ENCODE results near the gene CLDN5.
A peak's percentile ranks its signal among the peaks of the same experiment; 100 is the strongest.

The CLDN5 gene

GRCh38 chr22:19501897-19502447 lies 22.2 kb downstream of the CLDN5 start:
- DNase-seq = no peak

- DNase-seq = no peak
Observed at GRCh38 chr22:19499880-19500242, 24.3 kb downstream of the CLDN5 start.

DNA sequence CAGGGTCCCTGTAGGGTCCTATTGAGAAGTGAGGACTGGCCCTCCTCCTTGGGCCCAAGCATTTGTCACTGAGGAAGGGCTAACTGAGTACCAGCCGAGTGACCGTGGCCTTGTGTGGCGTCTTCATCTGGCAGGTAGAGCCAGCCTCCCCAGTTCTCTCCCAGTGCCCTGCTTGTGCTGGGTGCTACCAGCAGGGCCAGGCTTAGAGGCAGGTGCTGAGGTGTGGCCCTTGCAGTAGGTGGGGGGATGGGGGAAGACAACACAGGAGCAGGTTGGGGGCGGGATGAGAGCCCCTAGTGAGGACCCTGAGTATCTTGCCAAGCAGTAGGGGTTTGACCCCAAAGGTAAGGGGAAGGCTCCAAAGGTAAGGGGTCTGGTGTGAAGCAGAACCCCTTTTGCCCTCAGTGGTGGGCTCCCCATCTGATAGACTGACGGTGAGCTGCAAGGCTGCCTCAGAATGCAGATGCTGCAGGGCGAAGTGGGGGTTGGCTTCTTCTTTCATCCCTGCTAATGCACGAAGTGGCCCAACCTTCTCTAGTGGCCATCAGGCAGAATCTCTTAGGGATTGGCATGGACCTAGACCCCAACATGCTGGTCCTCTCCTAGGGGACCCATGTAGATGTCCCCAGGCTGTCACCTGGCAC lies 24.9 kb downstream of the CLDN5 start:
- DNase-seq = no peak

- no peak for DNase-seq
Observed at GRCh38 chr22:19498866-19499190, 25.4 kb downstream of the CLDN5 start.

DNA sequence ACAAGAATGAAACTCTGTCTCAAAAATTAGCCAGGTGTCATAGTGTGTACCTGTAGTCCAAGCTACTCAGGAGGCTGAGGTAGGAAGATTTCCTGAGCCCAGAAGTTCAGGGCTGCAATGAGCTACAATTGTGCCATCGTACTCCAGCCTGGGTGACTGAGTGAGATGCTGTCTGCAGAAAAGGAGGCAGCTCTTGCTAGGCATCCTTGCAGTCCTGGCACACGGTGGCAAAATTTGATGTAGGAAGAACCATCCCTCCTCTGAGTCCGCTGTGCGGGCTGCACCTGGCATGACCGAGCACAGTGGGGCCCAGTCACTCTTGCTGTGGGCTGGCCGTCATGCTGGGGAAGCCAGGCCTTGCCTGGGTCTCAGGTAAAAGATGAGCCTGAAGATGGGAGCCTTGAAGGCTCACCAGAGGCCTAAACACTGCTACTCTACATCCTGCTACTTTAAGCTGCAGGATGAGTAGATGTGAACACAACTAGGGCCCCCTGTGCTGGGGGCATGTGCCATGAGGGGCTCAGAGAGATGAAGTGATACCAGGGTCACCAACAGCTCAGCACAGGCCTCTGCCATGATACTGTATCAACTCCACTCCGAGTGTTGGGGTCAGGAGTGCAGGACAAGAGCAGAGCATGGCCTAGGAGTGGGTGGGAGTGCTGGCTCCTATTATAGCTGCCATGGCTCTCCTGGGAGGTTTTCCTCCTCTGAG lies 25.9 kb downstream of the CLDN5 start:
- no peak for DNase-seq

- no peak for DNase-seq
Observed at GRCh38 chr22:19497245-19497644, 27.0 kb downstream of the CLDN5 start.

DNA sequence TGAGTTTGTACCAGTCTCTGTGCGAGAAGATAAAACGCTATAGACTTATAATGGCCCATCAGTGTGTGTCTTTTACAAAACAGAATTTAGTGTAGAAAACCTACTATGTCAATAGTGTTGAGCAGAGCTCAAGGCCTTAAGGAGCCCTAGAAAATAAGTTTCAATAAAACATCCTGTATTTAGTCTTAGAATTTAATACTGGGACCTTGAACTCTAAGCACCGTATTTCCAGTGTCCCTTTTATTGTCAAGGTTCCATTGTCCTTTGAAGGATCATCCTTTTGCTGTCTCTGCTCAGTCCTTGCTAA lies 27.9 kb downstream of the CLDN5 start:
- no peak for DNase-seq

- no peak for DNase-seq
Observed at GRCh38 chr22:19495562-19496323, 28.5 kb downstream of the CLDN5 start.

DNA sequence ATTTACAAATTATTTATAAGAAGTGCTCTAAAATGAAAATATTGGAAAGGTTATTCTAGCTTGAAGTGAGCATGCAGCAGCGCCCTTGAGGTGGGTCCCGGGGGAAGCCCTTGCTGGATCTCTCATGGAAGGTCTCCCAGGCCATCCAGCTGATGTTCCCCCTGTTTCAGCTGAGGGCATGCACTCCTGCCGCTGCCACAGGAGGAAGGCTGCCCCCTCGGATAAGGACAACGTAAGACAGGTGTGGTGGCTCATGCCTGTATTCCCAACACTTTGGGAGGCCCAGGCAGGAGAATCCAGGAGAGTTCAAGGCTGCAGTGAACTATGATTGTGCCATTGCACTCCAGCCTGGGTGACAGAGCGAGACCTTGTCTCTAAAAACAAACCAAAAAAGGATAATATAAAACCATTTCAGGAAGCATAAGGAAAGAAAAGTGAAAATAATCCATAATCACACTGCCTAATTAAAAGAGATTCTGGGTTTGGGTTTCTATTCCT lies 29.5 kb downstream of the CLDN5 start:
- DNase-seq = no peak

- no peak for DNase-seq
Observed at GRCh38 chr22:19494001-19494560, 30.1 kb downstream of the CLDN5 start.

- no peak for DNase-seq
Observed at GRCh38 chr22:19492504-19493174, 31.6 kb downstream of the CLDN5 start.

DNA sequence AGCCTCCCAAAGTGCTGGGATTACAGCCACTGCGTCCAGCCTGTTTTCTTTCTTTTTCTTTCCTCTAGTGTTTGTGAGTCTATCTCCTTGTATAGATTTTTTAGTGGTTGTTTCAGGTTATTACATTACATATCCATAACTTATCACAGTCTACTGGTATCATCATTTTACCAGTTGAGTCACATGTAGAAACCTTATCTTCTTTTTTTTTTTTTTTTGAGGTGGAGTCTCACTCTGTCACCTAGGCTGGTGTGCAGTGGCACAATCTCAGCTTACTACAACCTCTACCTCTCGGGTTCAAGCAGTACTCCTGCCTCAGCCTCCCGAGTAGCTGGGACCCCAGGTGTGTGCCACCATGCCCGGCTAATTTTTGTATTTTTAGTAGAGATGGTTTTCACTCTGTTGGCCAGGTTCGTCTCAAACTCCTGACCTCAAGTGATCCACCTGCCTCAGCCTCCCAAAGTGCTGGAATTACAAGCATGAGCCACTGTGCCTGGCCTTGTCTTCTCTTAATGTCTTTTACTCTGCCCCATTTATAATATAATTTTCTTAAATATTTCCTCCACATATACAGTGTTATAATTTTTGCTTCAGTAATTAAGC lies 33.5 kb downstream of the CLDN5 start:
- no peak for DNase-seq

- no peak for DNase-seq
Observed at GRCh38 chr22:19488884-19489843, 35.0 kb downstream of the CLDN5 start.

DNA sequence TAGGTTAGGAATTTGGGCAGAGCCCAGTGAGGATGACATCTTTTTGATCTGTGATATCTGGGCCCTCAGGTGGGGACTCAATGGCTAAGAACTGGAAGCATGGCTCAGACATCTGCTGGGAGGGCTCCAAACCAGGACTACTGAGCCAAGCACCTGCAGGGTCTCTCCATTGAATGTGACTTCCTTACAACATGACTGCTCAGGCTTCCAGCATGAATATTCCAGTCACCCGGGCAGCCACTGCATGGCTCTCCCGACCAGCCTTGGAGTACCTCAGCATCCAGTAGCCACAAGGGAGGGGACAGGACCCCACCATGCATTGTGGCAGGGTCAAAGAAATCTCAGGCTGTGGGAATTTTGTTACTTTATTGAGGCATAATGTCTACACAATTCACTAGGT lies 35.9 kb downstream of the CLDN5 start:
- DNase-seq = no peak

DNA sequence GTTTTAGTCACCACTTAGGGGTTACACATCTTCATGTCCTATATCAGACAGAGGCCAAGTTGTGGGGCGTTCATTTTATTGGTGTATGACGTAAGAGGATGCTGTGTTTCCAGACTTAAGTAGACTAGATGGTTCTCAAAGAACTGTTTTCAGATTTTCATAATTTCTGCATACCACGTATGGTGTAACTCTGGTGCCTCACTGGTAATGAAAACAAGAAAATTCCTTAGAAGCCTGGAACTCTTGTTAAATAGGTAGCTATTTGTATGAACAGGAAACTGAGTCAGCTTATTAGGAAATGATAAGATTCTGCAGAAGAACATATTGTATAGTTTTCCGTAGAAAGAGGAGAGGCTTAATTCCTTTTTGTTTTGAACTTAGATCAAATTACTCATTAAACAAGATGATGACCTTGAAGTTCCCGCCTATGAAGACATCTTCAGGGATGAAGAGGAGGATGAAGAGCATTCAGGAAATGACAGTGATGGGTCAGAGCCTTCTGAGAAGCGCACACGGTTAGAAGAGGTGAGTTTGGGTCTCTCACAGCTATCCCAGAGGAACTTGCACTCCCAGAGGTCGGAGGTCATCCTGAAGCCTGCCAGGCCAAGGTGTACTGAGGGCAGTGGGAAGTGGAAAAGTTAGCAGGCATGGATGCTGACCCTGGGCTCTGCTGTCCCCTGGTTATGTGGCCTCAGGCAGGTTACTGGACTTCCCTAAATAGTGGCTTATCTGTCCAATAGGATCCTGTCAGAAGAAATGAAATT lies 40.5 kb downstream of the CLDN5 start:
- no peak for DNase-seq

GRCh38 chr22:19482297-19482696 lies 41.9 kb downstream of the CLDN5 start:
- no peak for DNase-seq

DNA sequence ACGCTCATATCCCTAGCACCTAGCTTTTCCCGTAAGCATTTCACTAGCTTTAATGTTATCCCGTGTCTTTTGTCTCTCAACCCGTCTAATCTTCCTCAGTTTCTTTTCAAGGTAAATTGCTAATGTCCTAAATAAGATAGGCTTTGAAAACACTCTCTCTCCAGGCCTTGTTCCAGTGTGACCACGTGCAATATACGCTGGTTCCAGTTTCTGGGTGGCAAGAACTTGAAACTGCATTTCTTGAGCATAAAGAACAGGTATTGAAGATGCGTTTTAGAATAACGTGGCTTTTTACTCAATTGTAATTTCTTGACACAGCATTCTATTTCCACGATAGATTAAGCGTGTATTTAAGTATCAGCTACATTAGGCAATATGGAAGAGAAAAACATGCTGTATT lies 43.4 kb downstream of the CLDN5 start:
- no peak for DNase-seq

- DNase-seq = no peak
Observed at GRCh38 chr22:19480173-19480568, 44.0 kb downstream of the CLDN5 start.

- peak; percentile 60 for DNase-seq
Observed at GRCh38 chr22:19479355-19480172, 44.6 kb downstream of the CLDN5 start, which contains the start of gene CDC45. CDC45 (plus strand) TSS chr22:19479920; CDS start chr22:19479969, 49 bp downstream.
